GM21423 (cell line): ENCODE data around the gene TGFB1I1.

Experiments used
- ATAC-seq: cut with Tn5 transposase; IDR thresholded peaks from one replicate; pipeline ENCODE4 v1.9.1; 2021; ENCODE audit warnings: mild to moderate bottlenecking, moderate library complexity; ENCODE audit not compliant: unreplicated experiment

TGFB1I1 gene

DNA sequence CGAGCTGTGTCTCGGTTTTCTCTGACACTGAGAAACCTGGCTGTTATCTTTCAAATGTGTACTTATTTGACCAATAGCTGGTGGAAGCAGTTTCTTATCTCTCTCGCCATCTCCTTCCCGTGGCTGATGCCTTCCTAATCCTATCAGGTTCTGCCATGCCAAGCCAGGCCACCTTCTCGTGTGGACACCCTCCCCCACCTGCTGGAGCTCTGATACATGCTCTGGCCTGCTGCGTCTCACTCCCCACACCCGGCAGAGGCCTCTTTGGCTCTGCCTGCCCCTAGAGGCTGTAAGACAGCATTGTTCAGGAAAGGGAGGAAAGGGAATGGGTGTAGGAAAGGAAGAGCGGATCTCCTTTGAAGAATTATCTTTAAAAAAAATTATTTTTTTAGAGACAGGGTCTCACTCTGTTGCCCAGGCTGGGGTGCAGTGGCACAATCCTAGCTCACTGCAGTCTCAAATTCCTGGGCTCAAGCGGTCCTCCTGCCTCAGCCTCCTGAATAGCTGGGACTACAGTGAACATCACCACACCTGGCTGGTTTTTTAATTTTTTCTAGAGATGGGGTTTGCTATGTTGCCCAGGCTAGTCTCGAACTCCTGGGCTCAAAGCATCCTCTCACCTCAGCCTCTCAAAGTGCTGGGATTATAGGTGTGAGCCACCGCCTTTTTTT is 20.1 kb upstream of the TGFB1I1 start:
- no peak for ATAC-seq

DNA sequence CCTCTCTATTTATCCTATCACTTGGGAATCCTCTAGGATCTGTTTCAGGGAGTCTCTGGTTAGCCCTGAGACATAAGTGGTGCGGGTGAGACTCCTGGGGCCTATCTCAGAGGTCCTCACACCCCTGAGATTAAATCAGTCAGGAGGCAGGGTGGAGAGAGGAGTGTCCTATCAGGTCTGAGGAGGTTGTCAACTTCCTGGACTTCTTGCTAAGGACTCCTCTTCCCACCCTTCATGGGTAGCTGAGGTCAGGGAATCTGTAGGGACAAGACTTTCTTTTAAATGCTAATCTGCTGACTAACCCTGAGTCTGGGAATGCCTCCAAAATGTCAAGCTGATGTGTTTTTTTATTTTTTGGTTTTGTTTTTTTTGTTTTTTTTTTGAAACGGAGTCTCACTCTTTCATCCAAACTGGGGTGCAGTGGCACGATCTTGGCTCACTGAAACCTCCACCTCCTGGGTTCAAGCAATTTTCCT is 19.3 kb upstream of the TGFB1I1 start:
- ATAC-seq, result no peak

- ATAC-seq, result no peak
Observed at GRCh38 chr16:31453255-31454204, 18.4 kb upstream of the TGFB1I1 start.

DNA sequence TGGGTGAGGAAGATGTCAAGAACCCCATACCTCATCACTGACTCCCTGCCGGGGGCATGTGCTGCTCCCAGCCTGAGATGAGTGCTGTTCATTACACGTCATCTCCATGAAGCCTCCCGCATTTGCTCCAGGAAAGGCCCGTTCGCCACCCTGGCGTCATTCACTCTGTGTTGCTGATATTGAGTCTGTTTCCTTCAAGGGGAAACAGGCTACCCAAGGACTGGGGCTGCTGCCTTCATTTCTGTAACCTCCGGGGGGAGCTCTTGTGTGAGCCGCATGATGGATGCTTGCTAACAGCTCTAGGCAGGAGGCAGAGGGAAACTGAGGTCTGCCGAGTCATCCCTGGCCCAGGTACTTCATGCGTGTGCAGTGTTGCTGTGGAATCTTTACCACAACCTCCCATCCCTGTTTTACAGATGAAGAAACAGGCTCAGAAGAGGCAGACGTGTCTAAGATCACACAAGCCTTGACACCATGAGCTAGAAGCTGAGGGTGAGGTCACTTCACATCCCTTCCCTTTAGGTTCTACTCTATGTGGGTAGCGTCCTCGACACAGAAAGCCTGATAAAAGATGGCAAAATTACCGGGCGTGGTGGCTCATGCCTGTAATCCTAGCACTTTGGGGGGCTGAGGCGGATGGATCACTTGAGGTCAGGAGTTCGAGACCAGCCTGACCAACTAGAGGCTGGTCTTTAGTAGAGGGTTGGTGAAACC is 16.2 kb upstream of the TGFB1I1 start:
- ATAC-seq, result no peak

DNA sequence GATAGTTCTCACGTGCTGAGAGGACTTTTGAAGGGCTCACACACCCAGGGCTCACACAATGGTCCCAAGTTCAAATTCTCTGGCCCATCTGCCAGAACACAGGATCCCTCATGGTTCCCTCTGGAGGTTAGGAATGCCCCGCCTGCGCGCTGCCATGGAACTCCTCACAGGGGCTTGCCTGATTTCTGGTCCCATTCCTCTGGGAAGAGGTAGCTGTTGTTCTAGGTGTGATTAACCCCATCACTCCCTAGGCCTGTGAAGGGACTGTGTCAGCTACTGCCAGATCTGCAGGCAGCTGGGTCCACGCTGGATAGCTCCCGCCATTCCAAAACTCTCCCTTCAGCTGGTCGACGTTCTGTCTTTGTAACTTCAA is 15.0 kb upstream of the TGFB1I1 start:
- ATAC-seq, result no peak

GRCh38 chr16:31458073-31458843 is 13.7 kb upstream of the TGFB1I1 start:
- ATAC-seq, result no peak

DNA sequence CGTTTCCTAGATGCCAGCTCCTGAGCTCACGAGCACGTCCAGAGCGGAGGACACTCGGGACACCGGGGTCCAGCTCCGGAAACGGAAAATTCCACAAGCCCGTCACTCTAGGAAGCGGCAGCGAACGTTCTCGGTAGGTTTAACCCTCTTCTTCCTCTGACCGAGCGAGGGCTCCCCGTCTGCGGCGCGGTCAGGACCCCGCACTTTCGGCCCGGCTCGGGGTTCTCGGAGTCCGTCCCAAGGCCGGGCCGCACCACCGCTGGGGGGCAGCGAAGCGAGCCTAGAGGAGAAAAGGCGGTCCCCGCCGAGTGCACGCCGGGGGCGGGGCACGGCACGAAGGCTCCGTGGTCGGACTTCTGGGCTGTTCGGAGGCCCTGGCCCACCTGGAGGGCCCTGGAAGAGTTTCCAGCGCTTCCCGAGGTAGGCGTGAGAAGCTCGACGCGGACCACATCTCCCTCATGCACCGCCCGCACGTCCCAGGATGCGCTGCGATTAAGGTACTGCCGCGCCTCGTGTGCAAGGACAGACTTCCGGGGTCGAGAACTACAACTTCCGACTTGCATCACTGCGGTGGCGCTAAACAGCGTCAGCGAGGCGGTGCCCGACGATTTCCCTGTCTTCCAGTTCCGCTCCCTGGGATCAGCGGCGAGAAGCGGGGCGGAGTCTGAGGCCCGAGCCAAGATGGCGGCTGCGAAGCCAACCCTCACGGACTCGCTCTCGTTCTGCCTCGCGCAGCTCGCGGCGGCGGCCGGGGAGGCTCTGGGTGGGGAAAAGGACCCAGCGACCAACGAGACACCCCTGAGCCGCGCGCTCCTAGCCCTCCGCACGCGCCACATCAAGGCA is 12.9 kb upstream of the TGFB1I1 start, which contains the start of gene ARMC5:
ARMC5 (plus strand) TSS at position 658 of the 843 bp plus-strand sequence; CDS start at position 682, 24 bp downstream.
- peak; percentile 68 for ATAC-seq

DNA sequence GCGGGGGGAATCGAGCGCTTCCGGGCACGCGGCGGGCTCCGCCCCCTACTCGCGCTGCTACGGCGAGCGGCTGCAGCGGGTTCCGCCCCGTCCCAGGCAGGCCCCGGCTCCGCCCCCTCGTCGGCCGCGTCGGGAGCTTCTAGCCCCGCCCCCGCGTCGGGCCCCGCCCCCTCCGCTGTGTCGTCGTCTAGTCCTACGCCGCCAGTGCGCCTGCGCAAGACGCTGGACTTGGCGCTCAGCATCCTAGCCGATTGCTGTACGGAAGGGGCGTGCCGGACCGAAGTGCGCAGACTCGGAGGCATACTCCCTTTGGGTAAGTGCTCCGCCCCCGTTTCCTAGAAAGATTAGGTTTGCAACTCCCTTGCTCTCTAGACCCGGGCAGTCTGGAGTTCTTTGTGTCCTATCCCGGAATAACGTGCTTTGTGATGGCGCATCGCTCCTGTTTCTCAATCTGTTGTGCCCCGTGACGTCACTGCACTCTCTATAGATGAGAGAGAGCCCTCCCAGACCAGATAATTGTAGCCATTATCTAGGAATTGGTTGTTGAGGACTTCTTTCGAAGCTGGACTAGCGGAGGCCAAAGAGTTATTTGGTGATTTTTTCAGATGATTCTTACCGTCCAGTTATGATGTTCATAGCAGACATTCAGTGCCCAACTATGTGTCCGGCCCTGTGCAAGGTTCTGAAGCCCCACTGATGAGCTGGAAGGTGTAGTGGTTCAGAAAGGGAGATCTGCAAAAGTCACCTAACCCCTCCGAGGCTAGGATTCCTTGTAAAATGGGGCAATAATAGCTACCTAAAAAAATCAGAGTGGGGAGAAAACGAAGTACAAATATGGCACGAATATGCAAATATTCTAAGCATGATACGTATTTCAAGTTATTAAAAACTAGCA is 12.0 kb upstream of the TGFB1I1 start:
- peak; percentile 60 for ATAC-seq

- ATAC-seq, result no peak
Observed at GRCh38 chr16:31460582-31461002, 11.4 kb upstream of the TGFB1I1 start.

DNA sequence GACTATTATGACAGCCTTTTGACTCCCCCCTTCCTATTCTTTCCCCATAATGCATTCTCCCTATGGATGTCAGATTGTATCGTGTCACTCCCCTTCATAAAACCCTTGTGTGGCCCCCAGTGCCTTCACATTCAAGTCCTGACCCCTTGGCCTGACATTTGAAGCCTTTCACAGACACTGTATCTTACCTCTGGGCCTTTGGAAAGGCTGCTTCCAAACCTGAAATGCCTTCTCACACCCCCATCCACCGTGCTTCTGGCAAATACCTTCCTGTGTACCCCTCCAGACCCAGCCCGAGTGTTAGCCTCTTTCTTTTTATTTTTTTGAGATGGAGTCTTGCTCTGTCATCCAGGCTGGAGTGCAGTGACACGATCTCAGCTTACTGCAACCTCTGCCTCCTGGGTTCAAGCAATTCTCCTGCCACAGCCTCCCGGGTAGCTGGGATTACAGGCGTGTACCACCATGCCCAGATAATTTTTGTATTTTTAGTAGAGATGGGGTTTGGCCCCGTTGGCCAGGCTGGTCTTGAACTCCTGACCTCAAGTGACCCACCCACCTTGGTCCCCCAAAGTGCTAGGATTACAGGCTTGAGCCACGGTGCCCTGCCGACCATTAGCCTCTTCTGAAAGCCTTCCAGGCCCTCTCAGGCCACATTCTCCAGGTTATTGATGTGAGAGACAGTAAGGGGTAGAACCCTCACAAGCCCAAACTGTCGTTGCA is 10.6 kb upstream of the TGFB1I1 start:
- no peak for ATAC-seq

DNA sequence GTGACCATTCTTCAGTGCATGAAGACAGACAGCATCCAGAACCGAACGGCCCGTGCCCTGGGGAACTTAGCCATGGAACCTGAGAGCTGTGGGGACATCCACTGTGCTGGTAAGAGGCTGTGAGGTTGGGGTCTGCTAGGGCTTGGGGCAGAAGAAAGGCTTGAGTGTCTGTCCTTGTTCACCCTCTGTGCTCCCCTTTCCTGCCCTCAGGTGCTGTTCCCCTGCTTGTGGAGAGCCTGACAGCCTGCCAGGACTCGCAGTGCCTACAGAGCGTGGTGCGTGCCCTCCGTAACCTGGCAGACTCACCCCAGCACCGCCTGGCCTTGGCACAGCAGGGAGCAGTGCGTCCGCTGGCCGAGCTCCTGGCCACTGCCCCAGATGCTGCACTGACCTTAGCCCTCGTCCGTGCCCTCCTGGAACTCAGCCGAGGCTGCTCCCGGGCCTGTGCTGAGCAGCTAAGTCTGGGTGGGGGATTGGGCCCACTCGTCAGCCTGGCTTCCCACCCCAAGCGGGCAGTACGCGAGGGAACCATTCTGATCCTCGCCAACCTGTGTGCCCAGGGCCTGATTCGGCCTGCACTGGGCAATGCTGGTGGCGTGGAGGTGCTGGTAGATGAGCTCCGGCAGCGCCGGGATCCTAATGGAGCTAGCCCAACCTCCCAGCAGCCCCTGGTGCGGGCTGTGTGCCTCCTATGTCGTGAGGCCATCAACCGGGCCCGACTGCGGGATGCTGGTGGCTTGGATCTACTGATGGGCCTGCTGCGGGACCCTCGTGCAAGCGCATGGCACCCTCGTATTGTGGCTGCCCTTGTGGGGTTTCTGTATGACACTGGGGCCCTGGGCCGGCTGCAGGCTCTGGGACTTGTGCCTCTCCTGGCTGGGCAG is 9.8 kb upstream of the TGFB1I1 start:
- ATAC-seq, result no peak

GRCh38 chr16:31464348-31464769 is 7.6 kb upstream of the TGFB1I1 start:
- ATAC-seq, result no peak

GRCh38 chr16:31464781-31465260 is 7.1 kb upstream of the TGFB1I1 start:
- ATAC-seq, result no peak

GRCh38 chr16:31465788-31466370 is 6.1 kb upstream of the TGFB1I1 start:
- ATAC-seq, result no peak

DNA sequence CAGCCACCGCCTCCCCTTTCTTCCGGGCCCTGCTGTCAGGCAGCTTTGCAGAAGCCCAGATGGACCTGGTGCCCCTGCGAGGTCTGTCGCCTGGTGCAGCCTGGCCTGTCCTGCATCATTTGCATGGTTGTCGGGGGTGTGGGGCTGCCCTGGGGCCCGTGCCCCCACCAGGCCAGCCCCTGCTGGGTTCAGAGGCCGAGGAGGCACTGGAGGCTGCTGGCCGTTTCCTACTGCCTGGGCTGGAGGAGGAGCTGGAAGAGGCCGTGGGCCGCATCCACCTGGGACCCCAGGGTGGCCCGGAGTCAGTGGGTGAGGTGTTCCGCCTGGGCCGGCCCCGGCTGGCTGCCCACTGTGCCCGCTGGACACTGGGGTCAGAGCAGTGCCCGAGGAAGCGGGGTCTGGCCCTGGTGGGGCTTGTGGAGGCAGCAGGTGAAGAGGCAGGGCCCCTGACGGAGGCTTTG is 5.5 kb upstream of the TGFB1I1 start:
- ATAC-seq, result no peak

- peak; percentile 73 for ATAC-seq
Observed at GRCh38 chr16:31467151-31467773, 4.7 kb upstream of the TGFB1I1 start.
